NOMO-1 (cell line): ENCODE data around the gene BRIX1.

Experiments used
- DNase-seq, 2 experiments: peaks; one replicate each; lab custom pipeline; 2025; ENCODE audit not compliant: unreplicated experiment in 2 of 2; lab: John Stamatoyannopoulos, UW

The BRIX1 gene, protein sequence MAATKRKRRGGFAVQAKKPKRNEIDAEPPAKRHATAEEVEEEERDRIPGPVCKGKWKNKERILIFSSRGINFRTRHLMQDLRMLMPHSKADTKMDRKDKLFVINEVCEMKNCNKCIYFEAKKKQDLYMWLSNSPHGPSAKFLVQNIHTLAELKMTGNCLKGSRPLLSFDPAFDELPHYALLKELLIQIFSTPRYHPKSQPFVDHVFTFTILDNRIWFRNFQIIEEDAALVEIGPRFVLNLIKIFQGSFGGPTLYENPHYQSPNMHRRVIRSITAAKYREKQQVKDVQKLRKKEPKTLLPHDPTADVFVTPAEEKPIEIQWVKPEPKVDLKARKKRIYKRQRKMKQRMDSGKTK

DNA sequence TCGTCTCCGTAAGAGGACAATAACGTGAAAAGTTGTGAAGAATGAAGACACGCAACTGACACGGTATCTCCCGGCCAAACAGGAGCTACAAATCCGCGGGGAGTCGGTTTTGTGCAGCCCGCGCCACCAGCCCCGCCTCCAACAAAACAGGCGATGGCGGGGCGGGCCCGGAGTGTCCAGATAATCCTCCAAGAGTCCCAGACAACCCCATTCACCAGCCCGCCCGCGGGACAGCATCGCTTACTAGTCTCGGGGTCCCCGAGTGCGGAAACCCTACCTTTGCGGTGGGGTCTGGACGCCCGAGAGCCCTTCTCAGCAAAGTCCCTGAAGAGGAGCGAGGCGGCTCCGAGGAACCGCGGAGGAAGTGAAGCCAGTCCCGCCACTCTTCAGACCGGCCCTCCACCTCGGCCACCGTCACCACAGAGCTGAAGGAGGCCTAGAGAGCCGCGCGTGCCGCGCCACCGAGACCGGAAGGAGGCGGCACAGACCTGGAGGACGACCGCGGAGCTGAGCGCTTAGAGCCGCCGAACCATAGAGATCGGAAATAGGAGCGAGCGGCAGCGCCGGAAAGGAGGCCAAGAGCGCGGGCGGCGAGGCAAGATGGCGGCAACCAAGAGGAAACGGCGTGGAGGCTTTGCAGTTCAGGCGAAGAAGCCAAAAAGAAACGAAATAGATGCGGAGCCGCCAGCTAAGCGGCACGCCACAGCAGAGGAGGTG is at the start of gene BRIX1, which contains the start of gene RAD1:
Gene BRIX1, plus strand, starts transcription at position 573 of the 717 bp plus-strand sequence. Its CDS starts 28 bp downstream, at position 601.
Gene RAD1, minus strand, starts transcription at position 366 of the 717 bp plus-strand sequence. CDS start 612 bp downstream, outside the sequence.
- DNase-seq: peak; percentile 100

DNA sequence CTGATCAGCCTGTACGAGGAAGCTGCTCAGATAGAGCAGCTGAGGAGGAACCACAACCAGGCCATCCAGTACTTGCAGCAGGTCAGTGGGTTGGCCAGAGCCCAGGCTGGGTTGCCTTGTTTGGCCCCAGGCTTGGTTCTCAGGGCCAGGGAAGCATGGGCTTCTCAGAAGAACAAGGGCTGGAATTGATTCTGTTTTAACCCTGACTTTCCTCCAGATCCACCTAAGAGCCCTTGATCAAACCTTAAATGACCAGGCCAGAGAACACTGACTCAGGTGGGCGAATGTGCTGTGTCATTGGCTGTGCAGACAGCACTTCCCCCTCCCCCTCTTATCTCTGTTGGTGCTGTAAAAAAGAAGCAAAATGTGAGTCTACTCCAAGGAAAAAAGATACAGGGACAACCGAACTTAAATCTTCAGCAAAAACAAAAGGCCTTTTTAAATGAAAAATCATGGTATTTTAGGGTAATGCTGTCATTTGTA is 48.5 kb upstream of the BRIX1 start:
- no peak for DNase-seq

DNA sequence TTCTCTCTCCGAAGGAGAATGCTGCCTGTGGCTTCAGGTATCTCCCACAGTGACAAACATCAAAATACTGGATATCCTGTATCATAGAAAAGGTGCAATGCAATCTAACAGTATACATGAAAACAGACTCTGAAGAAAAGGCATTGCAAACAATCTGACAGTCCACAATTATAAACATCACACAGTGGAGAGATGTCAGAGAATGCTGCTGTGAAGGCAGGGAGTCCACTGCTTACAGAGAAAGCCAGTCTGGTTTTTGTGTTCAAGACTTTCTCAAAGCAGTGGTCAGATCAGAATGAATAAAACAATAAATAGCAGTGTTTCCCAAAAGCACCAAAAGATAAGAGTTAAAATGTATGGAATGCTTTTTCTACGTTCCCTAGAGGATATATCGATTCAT is 47.9 kb upstream of the BRIX1 start:
- no peak for DNase-seq

DNA sequence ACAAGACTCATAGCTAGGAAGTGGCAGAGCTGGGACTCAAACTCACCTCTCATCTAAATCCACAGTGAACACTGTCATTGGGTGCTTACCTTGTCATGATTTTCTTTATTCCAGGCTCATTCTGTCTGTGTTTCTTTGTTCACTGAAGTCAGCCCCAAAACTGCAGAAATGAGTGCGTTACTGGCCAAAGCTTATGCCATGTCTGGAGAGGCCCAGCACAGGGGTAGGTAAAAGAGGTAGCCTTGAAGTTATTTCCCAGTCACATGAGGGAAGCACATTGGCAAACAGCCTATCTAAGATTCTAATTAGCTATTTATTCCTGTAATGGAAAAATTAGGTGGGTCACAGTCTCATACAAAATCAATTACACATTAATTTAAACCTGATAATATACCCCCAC is 46.7 kb upstream of the BRIX1 start:
- DNase-seq: no peak

DNA sequence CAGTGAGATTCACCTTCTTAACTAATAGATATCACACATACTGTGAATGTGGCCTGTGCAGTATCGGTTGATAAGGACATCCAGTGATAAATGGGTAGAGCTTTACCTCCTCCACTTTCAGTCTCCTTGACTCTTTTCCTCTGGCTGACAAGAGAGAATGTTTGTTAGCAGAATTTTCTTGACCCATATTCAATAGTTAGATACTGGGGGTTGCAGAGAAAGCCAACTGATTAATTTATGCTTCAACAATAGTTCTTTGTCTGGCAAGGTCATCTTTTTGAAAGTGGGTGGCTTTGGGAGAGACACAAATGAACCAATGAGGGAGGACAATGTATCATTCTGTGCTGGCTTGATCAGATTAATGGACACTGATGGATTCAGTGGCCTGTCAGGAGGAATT is 46.3 kb upstream of the BRIX1 start:
- DNase-seq: no peak

DNA sequence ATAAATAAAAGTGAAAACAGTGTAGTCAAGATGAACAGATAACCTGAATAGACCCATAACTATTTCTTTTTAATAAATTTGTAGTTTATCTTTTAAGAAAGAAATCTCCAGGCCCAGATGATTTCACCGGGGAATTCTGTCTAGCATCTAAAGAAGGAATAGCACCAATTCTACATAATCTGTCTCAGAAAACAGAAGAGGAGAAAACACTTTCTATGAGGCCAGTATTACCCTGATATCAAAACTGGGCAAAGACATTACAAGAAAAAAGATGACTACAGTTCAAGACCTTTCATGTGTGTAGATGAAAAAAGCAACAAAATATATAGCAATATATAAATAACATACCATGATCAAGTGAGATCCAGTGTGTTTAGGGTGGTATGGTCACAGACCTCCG is 45.1 kb upstream of the BRIX1 start:
- DNase-seq: no peak

DNA sequence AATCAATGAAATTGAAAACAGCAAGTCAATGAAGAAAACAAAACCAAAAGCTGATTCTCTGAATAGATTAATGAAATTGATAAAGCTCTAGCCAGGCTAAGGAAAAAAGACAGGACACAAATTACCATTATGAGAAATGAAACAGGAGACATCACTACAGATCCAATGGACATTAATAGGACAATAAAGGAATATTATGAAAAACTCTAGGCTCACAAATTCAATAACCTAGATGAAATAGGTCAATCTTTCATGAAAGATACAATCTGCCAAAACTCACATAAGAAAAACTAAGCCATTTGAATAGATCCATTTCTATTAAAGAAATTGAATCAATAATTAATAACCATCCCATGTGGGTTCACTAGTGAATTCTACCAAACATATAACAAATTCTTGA is 39.2 kb upstream of the BRIX1 start:
- DNase-seq: no peak

DNA sequence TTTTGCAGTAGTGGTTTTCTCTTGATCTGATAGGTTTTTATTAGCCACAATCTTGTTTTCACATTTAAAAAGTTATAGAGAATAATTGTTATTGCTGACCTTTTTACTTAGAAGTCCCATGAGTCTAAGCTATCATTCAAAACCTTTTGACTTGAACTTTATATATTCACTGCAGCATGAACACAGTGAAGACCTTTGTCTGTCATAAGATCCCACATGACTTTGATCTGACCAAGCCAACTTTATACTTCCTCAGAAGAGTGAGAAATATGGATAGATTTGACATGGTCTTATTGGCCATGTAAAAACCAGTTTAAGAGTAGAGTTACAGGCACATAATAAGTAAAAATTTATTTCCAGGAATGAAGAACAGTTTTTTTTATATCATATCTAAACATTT is 34.3 kb upstream of the BRIX1 start:
- no peak for DNase-seq

DNA sequence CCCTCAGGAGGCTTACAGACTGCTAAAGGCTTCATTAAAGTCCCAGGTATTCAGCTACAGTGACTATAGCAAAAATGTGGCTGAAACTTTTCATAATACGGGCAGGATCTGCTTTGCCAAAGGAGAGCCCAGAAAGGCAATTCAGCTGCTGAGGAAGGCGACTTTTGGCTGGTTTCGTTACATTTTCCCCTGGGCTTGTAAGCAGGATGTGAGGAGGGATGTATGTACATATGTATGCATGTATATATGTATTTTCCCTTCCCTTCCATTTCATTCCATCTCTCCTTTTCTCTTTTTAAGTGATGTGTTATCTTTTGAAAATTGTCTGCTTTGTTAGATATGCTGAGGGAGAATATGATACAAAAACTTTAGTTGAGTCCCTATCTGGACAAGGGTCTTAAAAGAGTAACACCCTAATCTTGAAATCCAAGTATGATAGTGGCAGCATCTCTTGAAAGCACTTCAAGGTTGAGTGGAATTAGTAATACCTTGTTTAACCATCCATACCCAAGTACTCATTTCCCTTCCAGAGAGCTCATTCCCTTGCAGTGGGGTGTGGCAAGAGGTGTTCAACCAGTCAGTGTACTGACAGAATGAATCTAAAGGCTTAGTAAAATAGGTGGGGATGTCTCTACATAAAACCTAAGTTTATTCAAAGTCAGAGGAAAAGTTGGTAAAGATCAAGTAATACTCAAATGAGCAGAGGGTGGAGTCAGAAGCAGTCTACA is 29.0 kb upstream of the BRIX1 start:
- no peak for DNase-seq

DNA sequence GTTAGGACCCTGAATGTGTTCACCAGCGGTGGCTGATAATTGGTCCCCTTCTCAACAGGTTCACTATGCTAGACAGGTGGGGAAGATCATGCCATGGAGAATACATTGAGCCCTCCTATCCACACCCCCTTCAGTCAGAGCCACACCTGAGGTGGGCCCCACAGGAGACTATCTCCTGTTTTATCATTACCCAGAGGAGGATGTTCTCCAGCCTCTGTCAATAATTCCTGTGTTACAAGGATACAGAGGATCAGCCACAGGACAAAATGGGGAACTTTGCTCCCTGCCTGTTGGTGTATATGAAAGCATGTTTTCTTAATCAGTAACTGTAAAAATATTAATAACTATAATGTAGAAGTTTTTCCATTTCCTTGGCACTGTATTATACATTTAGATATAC is 26.1 kb upstream of the BRIX1 start:
- no peak for DNase-seq

DNA sequence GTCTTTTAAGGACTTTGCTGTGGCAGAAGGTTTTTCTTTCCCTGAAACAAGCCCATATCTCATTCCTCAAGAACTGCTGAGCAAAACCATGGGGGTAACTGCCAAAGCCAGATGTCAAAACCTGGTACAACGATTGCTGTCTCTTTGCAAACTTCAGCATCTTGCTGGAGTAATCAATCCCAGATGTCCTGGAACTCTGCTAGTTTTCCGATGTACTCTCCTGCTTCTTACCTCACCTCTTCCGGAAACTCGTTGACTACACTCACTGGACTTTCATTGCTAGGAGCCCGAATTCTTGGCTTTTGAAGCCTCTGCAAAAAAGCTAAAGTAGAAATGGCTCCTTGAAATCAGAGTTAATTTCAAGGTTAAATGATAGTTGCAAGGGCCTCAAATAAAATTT is 23.5 kb upstream of the BRIX1 start:
- DNase-seq: no peak

DNA sequence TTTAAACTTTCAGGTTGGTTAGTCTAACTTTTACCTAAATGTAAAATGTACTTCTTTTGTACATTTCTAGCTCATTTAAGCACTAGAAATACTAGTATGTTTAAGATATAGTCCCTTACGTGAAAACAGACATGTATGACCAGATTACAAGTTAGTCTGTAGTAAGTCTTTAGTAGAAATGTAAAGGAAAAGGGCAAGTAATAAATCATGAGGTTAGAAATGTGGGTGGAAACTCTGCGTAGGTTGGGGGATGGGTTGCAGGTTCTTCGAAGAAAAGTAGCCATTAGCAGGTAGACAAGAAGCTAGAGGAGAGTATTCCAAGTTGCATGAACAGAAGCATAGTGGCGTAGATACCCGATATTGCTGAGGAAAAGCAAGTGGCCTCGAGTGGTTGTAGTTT is 23.1 kb upstream of the BRIX1 start:
- DNase-seq: no peak

DNA sequence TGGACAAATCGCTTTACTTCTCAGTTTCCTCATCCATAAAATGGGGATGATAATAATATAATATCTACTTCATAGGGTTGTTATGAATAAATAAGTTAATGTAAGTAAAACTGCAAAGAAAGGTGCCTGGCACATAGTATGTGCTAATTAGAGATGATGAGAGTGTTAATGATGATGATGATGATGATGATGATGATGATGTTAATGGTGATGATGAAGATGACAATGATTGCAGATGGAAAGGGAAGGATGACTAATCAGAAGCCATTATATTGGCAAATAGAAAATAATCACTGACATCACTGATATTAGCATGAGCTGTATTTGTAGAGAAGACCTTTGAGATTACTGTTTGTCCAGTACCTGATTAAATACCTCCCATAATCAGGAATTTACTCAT is 20.8 kb upstream of the BRIX1 start:
- DNase-seq: no peak

DNA sequence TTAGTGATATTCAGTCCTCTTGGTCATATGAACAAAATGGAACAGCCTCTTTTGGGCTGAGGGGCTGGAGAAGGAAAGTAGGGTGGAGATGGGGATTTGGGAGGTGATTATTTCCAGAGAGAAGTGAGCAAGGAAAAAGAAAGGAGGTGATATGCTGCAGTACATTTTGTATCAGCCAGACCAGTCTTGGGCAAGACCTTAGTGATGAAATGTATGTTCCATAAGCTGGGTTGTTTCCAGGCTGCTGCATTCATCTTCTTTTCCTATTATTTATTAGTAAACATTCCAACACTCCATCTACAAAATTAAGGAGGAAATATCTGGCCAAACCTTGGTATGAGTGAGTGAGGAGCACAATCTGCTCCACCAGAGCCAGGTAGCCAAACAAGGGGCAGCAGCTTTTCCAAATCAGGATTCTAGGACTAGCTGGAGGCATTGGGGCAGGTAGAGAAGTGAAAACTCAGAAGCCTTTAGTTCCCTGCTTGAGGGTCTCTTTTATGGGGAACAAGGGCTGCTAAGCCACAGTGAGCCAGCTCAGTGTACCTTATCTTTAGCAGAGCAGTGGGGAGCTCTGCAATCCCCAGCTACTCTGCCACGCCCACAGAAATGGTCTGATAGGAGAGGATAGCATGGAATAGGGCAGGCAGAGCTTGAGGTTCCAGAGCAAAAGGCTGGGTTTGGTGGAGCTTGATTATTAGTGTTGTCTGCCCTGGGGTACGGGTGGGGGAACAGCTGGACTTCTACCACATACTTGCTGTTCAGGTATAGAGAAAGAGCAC is 19.7 kb upstream of the BRIX1 start:
- DNase-seq: no peak

DNA sequence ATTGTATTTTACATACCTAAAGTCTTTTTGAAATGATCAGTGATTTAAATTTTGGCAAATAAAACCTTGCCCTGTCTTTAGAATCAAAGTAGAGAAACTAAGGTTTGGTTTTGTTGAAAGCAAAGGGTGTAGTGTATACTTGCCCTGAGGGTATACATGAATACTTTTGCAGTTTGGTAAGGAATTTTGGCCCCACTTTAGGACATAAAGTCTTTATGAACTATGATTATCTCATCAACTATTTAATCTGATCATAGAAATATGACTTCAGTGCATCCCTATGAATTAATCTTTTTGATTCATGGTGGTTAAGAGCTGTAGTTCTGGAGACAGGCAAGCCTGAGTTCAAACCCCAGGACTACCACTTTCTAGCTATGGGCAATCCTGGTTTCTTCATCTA is 17.9 kb upstream of the BRIX1 start:
- no peak for DNase-seq

DNA sequence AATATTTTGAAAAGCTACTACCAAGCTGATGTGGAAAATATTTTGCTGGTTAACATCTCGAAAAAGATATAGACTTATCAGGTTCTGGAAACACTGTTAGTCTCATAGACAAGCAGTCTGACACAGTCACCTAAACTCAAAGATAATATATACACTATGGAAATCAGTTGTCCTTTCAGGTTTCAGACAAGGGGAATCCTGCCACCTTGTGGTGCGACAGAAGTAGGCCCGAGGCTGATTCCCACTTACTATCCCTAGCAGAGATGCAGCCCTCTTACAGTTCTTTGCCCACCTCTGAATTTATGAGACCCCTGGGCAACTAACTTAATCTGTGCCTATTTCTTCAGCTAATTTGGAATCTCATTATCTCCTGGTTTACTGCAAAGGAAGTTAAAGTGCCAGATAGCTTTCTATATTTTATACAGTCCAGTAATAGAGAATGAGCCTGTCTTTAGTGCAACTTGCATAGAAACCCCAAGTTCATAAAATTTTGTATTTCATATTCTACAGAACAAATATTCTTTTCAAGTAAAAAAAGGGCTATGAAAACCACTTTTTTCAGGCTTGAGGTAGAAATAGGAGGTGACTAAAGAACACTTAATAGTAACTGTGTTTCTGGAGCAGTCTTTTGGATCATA is 17.1 kb upstream of the BRIX1 start:
- DNase-seq: peak; percentile 52 to 88

DNA sequence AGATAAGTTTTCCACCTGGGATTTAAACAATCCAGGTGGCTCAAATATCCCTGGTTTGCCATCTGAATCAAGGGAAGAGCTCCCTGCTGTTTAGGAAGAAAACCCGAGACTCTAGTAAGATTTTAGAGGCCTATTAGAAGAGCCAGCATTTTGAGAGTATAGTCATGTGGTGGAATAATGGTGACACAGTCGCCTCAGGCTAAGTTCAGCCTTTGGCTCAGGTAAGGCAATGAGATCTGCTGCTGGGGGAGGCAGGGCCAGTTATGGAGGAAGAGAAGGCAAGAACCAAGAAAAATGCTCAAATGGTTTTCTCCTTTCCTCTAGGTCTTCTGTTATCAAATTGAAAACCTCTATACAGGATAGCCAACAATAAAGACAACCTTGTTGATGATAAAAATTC is 16.4 kb upstream of the BRIX1 start:
- DNase-seq: no peak

DNA sequence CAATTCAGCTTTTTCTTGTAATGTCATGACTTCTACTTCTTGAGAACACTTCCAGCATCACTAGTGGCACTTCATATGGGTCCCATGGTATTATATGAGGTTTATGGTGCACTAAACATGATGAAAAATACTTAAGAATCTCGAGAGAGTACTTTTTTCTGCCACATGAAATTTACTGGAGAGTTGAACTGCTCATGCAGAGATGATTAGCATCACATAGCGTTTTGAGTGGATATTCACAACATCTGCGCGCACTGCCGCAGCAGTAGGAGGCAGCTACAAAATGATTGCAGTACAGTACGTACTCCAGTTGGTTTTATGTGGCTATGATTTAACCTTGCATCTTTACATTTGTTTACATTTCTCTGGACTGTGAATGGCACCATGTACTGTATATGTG is 14.9 kb upstream of the BRIX1 start:
- no peak for DNase-seq

DNA sequence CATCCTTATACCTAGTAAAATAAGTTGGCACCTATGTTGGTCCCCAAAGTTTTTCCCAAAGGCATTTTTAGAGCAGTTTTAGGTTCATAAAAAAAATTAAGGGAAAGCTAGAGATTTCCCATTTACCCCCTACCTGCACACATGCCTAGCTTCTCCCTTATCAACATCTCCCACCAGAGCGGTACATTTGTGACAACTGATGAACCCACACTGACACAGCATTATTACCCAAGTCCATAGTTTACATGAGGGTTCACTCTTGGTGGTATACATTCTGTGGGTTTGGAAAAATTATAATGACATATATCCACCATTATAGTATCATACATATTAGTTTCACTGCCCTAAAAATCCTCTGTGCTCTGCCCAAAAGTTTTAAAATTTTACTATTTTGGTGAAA is 12.3 kb upstream of the BRIX1 start:
- no peak for DNase-seq

DNA sequence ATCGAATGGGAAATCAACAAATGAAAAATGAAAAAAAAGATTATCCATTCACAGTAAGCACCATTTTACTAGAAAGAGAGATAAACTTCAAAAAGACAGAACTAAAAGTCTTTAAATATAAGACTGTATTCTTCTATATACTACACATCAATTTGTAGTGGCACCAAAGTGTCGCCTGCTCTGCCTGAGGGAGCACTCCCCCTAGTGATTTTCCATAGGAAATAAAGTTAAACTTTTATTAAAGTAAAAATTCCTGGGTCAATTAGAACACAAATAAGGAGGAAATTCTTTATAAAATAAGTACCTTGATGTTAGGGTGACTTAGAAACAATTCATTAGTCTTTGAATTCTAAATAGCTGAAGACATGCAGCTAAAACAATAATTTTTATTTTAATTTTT is 9.9 kb upstream of the BRIX1 start:
- no peak for DNase-seq
